GM18499 (cell line): ENCODE data around the gene CTDSPL.

Source experiments
- ATAC-seq: cut with Tn5 transposase; IDR thresholded peaks from one replicate; pipeline ENCODE4 v1.9.1; 2021; ENCODE audit warnings: moderate number of reproducible peaks; ENCODE audit not compliant: insufficient read depth, unreplicated experiment

The CTDSPL gene

DNA sequence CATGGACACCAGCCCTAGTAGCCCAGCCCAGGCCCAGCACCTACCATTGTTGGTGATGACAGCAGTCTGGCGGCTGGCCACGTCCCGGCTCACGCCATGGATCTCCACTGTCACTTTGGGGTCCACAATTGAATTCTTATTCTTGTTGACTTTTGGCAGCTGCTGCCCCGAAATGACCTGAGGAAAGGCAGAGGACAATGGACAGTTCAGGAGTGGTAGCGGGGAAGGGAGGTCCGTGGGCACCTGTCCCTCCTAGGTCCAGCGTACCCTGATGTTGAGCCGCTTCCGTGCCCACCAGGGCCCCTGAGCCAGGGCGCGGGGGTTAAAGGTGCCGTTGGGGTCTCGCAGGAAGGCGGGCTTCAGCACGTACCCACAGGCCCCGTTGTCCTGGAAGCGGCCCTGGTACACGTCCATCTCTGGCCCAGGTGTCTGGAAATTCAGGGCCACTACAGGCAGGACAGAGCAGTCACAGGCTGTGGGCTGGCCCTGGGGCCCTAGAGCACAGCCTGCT, 146.6 kb downstream of the CTDSPL start:
- no peak for ATAC-seq

- no peak for ATAC-seq
Measured at GRCh38 chr3:38008971-38009580, 147.4 kb downstream of the CTDSPL start.

- ATAC-seq, result no peak
Measured at GRCh38 chr3:38009807-38010591, 148.3 kb downstream of the CTDSPL start.

- no peak for ATAC-seq
Measured at GRCh38 chr3:38011111-38011510, 149.4 kb downstream of the CTDSPL start.

DNA sequence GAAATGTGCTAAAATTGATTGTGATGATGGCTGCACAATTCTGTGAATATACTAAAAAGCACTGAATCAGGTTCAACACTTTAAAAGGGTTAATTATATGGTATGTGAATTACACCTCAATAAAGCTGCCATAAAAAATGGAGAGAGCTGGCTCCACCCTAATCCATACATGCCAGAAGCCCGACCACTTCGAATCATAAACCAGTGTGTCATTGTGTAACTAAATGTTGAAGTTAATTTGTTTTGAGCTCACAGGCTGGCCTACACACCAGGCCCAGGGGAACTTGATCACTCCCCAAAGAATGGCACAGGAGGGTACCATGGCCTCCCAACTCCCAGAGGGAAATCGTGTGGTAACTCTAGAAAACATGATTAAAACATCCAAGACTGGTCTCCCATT, 153.8 kb downstream of the CTDSPL start:
- no peak for ATAC-seq

GRCh38 chr3:38015984-38016383, 154.3 kb downstream of the CTDSPL start:
- ATAC-seq, result no peak

DNA sequence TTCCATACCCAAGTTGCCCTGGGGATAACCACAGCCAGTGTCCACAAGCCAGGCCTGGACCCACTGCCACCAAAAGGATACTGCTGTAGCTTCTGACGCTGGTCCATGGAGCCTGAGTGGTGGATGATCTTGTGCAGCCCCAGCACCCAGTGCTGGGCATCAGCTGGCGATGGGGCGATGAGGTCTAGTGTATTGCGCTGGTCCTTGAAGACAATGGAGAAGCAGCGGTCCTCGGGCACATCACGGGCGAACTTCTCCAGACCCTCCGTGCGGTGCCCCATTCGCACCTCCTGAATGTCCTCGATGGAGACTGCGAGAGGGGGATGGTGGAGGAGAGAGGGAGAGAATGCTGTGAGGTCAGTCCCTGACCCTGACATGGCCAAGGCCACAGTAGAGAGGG, 154.7 kb downstream of the CTDSPL start:
- ATAC-seq, result no peak

- ATAC-seq, result no peak
Measured at GRCh38 chr3:38016847-38017444, 155.3 kb downstream of the CTDSPL start.

DNA sequence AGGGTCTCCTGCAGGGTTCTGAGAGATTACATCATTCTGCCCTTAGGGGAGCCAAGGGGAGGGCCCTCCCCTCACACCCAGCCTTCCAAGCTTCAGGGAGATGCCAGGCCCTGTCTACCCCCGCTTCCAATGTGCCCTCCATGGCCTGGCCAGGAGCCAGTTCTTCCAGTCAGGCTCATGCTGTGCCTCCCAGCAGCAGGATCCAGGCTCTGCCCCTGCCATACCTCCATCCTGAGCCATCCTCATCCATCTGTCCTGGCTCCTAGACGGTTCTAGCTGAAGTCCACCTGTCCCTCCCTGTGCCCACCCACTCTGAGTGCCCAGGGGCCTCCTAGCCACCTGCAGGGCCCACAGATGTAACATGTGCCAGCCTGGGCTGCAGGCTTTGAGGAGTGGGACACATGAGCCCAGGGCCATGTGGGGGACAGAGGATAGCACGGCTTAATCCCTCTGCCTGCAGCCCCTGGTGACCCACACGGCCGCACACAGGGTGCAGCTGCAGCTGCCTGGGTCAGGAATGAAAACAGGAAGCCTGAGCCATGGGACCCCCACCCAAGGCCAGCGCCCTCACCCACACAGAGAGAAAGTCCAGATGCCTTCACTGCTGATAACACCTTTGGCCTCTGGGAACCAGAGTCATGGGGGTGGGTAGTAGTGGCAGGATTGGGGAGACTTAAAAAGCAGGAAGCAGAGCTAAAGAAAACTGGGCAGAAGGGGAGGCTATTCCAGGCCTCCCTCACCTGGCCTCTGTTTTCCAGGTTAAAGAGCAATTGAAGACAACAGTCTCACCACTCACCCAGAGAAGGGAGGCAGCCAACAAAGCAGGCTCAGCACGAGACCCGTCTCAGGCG, 156.0 kb downstream of the CTDSPL start:
- ATAC-seq, result no peak

DNA sequence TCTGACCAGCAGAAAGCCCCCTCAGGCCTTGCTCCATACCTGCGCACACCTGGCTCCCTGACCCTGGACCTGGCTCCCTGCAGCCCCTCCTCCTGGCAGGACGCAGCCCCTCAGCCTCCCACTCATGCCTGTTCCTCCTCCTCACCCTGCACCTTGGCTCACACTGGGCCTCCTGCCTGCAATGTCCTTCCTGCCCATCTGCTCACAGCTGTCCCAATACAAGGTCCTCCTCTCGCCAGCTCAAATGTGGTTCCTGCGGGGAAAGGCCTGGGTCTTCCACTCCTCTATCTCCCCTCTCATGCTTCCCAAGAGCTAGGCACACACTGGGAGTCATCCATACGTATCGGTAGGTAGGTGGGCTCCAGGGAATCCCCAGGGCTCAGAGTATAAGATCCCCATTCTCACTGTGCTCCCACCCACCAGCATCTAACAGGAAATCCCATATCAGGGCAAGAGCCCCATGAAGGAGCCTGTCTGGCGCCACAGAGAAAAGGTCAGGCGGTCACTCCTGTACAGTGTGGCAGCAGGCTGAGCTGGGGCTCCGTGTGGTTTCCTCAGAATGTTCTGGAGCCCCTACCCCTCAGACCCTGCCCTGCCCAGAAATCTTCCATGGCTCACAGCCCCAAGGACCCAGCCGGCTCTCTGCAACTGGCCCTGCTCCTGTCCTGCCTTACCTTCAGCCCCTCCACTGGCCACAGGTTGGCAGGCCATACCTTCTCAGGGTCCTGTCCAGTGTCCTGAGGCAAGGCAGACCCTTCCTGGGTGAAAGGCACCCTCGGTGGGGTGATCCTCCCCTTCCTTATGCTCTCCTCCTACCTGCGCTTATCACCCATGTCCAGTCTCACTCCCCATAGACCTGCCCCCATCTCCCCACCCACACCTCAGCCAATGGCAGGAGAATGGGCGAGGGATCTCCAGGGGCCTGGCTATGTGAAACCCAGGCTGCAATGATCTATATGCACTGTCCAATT, 156.9 kb downstream of the CTDSPL start:
- no peak for ATAC-seq

DNA sequence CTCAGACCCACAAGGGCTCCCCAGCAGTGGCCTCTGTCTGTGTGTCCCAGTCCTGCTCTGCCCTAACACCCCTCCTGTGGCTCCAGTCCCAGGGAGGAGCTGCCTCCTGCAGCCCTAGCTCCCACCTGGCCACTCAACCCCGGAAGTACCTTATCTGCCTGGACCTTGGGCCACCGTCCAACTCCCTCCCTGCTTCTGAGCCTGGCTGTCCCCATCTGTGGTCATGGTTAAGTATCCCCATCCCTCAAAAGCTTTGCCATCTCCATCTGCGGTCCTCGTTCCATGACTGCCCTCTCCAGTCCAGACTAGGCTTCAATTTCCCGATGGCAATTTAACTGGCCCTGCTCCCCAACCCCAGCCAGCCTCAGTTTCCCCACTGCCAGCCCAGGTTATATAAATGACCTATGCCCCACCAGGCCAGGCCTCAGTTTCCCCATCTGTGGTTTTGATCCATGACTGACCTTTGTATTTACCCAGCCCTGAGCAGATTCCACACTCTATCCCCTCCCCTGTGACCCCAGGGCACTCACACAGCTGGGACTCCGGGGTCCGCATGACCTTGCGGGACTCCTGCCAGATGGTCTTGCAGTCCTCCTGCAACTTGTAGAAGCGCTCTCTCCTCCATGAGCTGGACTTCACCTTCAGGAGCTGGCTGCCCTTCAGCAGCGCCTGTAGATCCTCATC, 158.1 kb downstream of the CTDSPL start:
- ATAC-seq, result no peak

- no peak for ATAC-seq
Measured at GRCh38 chr3:38020342-38020726, 158.7 kb downstream of the CTDSPL start.

GRCh38 chr3:38021196-38021595, 159.5 kb downstream of the CTDSPL start:
- no peak for ATAC-seq

DNA sequence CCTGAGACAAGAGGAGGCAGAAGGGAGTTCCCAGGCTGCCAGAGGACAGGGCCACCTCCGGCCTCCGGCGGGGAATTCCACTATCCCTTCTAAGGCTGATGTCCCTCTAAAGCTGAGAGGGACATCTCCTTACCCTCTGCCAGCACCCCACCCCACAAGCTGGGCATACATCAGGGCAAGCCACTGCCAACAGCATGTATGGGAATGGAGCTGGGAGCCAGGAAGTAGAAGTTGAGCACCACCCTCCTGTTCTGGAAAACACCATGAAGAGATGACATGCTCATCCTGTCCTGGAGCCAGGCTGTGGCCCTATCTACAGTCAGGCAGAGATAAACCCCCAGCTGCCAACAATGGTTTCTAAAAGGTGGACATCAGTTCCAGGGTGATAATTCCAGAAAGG, 160.6 kb downstream of the CTDSPL start:
- no peak for ATAC-seq

GRCh38 chr3:38022896-38023709, 161.4 kb downstream of the CTDSPL start:
- ATAC-seq, result no peak

DNA sequence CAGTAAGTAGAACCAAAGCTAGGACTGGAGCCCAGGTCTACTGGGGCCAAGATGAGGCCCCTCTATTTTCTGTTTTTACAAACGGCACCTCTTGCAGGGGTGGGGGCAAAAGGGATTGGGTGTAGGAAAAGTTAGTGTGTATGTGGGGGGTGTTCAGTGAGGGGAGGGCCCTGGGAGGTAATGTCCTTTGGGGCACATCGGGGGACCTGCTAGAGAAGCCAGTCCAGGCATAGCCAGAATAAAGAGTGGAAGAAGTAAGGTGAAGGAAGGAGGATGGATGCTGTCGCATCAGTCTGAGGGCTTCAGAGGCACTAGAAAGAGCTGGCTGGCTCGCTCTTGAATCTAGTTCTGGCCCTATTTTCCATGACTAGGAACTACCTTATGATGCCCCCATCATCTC, 165.2 kb downstream of the CTDSPL start:
- ATAC-seq, result no peak

DNA sequence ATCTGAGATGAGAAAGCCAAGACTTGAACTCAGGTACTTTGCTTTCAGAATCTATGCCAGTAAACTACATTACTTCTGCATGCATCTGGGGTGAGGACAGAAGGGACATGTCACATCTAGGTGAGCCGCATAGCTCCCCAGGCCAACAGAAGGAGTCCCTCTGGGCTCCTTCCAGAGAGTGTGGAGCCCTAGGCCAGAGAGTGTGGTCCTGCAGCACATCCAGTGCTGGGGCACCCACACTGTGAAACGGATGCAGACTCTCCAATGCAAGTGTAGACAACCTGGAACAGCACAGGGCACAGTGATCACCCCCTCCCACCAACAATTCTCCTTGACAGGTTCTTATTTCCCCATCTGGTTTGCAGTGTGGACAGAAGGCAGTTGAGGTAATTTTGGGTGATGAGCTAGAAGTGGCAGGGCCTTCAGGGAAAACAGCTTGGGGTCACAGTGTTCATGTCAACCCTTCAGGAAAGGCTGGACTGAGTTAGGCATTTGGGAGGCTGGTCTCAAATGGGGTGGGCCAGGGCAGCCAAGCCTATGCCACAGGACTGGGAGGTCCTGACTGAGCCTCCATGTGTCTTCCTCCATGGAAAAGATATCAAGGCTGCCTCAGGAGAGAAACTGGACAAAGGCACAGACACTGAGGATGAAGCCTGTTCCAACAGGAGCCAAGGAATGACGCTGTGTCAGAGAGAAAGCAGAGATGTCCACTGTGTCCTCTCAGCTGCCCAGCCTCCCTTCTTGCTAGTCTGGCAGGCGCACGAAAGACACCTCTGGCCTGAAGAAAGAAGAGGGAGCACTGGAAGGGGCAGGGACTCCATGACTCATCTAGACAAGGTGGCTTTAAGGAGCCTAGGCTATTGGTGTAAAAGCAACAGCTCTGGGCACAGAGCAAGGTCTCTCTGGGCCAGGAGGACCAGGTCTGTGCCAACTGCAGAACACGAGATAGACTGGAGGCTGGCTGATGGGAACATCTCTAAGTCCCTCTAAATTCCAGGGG, 166.1 kb downstream of the CTDSPL start:
- ATAC-seq, result no peak
